ENCODE measurements around the gene REP15.

DNA sequence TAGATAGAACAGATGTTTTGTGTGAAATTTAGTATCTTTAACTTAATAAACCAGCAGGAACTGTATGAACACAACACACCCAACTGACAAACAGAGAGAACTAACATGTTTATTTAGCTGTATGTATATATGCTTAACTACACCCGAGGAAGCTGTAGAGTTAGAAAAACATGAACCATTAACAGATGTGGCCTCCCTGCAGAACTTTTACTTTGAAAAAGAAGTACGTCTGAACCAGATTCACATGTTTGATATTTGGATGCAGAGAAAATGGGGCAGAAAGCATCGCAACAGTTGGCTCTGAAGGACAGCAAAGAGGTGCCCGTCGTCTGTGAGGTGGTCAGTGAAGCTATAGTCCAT, at the start of gene REP15:
- TF ChIP-seq, protein P1, sequence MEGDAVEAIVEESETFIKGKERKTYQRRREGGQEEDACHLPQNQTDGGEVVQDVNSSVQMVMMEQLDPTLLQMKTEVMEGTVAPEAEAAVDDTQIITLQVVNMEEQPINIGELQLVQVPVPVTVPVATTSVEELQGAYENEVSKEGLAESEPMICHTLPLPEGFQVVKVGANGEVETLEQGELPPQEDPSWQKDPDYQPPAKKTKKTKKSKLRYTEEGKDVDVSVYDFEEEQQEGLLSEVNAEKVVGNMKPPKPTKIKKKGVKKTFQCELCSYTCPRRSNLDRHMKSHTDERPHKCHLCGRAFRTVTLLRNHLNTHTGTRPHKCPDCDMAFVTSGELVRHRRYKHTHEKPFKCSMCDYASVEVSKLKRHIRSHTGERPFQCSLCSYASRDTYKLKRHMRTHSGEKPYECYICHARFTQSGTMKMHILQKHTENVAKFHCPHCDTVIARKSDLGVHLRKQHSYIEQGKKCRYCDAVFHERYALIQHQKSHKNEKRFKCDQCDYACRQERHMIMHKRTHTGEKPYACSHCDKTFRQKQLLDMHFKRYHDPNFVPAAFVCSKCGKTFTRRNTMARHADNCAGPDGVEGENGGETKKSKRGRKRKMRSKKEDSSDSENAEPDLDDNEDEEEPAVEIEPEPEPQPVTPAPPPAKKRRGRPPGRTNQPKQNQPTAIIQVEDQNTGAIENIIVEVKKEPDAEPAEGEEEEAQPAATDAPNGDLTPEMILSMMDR (IDR thresholded peaks at IDR 0.05), result no peak
- no peak for TF ChIP-seq POLR2A (IDR thresholded peaks at IDR 0.05)
